Liver (tissue), 9 donors: ENCODE measurements around the gene STOML3. TPM values are rescaled to one million over a fixed set of nuclear protein-coding genes. Genes with fewer than 3 reads are reported as not detected.

Source experiments
- DNase-seq: peaks from one replicate; pipeline ENCODE4 v3.0.0-alpha.2; 2017; ENCODE audit warnings: low spot score
- H3K27ac ChIP-seq, 2 donors: one replicate each; pipeline ENCODE4 v1.7.0; 2013; ENCODE audit warnings: inconsistent platforms in 2 of 2, low read length in 2 of 2, control low read depth in 1 of 2, low read depth in 1 of 2, mild to moderate bottlenecking in 1 of 2
- H3K27me3 ChIP-seq, 4 donors: one replicate each; pipeline versions ENCODE4 v1.6.1 to v1.7.0; 2013; ENCODE audit warnings: low read length in 3 of 4, inconsistent platforms in 1 of 4, mild to moderate bottlenecking in 1 of 4, moderate library complexity in 1 of 4; ENCODE audit not compliant: control insufficient read depth in 4 of 4, insufficient read depth in 4 of 4
- H3K36me3 ChIP-seq, 4 donors: one replicate each; pipeline versions ENCODE4 v1.6.1 to v1.7.0; 2013; ENCODE audit warnings: low read length in 3 of 4, mild to moderate bottlenecking in 3 of 4, low read depth in 1 of 4, moderate library complexity in 1 of 4; ENCODE audit not compliant: control insufficient read depth in 4 of 4, insufficient read depth in 3 of 4
- H3K4me1 ChIP-seq, 4 donors: one replicate each; pipeline versions ENCODE4 v1.6.1 to v1.7.0; 2013; ENCODE audit warnings: low read length in 3 of 4, mild to moderate bottlenecking in 3 of 4, moderate library complexity in 1 of 4; ENCODE audit not compliant: control insufficient read depth in 4 of 4, insufficient read depth in 4 of 4
- H3K4me3 ChIP-seq, 3 donors: one replicate each; pipeline versions ENCODE4 v1.6.1 to v1.7.0; 2013; ENCODE audit warnings: low read length in 3 of 3, control low read depth in 1 of 3, low read depth in 1 of 3, mild to moderate bottlenecking in 1 of 3
- H3K9ac ChIP-seq, 2 donors: one replicate each; pipeline ENCODE4 v1.7.0; 2013; ENCODE audit warnings: low read length in 2 of 2, mild to moderate bottlenecking in 2 of 2, moderate library complexity in 2 of 2, control low read depth in 1 of 2, low read depth in 1 of 2
- H3K9me3 ChIP-seq, 4 donors: one replicate each; pipeline versions ENCODE4 v1.6.1 to v1.7.0; 2013; ENCODE audit warnings: low read length in 3 of 4; ENCODE audit not compliant: control insufficient read depth in 4 of 4
- ATF3 ChIP-seq: IDR thresholded peaks from 2 replicates; pipeline ENCODE4 v1.6.1; 2016; ENCODE audit warnings: antibody characterized with exemption
- CTCF ChIP-seq: fragments of 150-350 bp; IDR thresholded peaks from 2 replicates; pipeline ENCODE4 v1.5.1; 2017; ENCODE audit warnings: improper control_type of control experiment, low read depth, low read length; ENCODE audit not compliant: missing input control
- EGR1 ChIP-seq, 2 donors: IDR thresholded peaks; 2 replicates each; pipeline ENCODE4 v1.6.1; 2016 to 2018; ENCODE audit warnings: antibody characterized with exemption in 2 of 2, low read depth in 2 of 2
- FOXA1 ChIP-seq: IDR thresholded peaks from 2 replicates; pipeline ENCODE4 v1.6.1; 2016; ENCODE audit warnings: antibody characterized with exemption
- FOXA2 ChIP-seq: IDR thresholded peaks from 2 replicates; pipeline ENCODE4 v1.6.1; 2016; ENCODE audit warnings: antibody characterized with exemption
- GABPA ChIP-seq, 2 donors: IDR thresholded peaks in 1 of 2; conservative IDR thresholded peaks in 1 of 2; 2 replicates each; pipeline ENCODE4 v1.6.1; 2016; ENCODE audit warnings: antibody characterized with exemption in 2 of 2, mild to moderate bottlenecking in 1 of 2, moderate library complexity in 1 of 2
- HNF4A ChIP-seq, 2 donors: conservative IDR thresholded peaks; 2 replicates each; pipeline ENCODE4 v1.6.1; 2016; ENCODE audit warnings: antibody characterized with exemption in 2 of 2, mild to moderate bottlenecking in 2 of 2
- HNF4G ChIP-seq: IDR thresholded peaks from 2 replicates; pipeline ENCODE4 v1.6.1; 2016; ENCODE audit warnings: antibody characterized with exemption
- JUND ChIP-seq, 2 donors: IDR thresholded peaks; 2 replicates each; pipeline ENCODE4 v1.6.1; 2016; ENCODE audit warnings: antibody characterized with exemption in 2 of 2
- MAX ChIP-seq: IDR thresholded peaks from 2 replicates; pipeline ENCODE4 v1.6.1; 2016; ENCODE audit warnings: antibody characterized with exemption
- NR2F2 ChIP-seq: IDR thresholded peaks from 2 replicates; pipeline ENCODE4 v1.6.1; 2016; ENCODE audit warnings: antibody characterized with exemption
- RAD21 ChIP-seq, 2 donors: IDR thresholded peaks; 2 replicates each; pipeline ENCODE4 v1.6.1; 2016; ENCODE audit warnings: antibody characterized with exemption in 2 of 2, mild to moderate bottlenecking in 2 of 2
- REST ChIP-seq: IDR thresholded peaks from 2 replicates; pipeline ENCODE4 v1.6.1; 2016; ENCODE audit warnings: antibody characterized with exemption, mild to moderate bottlenecking
- RXRA ChIP-seq, 2 donors: IDR thresholded peaks; 2 replicates each; pipeline ENCODE4 v1.6.1; 2017 to 2018; ENCODE audit warnings: antibody characterized with exemption in 2 of 2, mild to moderate bottlenecking in 1 of 2
- SP1 ChIP-seq: IDR thresholded peaks from 2 replicates; pipeline ENCODE4 v1.6.1; 2018; ENCODE audit warnings: antibody characterized with exemption, mild to moderate bottlenecking
- TAF1 ChIP-seq: conservative IDR thresholded peaks from 2 replicates; pipeline ENCODE4 v1.6.1; 2016; ENCODE audit warnings: antibody characterized with exemption, mild to moderate bottlenecking
- YY1 ChIP-seq: IDR thresholded peaks from 2 replicates; pipeline ENCODE4 v1.6.1; 2016; ENCODE audit warnings: antibody characterized with exemption, mild to moderate bottlenecking
- ZBTB33 ChIP-seq: IDR thresholded peaks from 2 replicates; pipeline ENCODE4 v1.6.1; 2016; ENCODE audit warnings: antibody characterized with exemption
- WGBS: extraction: QIAGEN DNeasy Blood & Tissue Kit; methylation state at CpG from one replicate; pipeline ENCODE4 v1.1.7; 2013; 5-methylcytosine and 5-hydroxymethylcytosine counted together
- polyA plus RNA-seq, 2 donors: library from polyadenylated mRNA; stranded (reverse) in 1 of 2; unstranded in 1 of 2; fragments of 200-250 nt in 1 of 2; fragments of >200 nt in 1 of 2; fragmentation: Nextera tagmentation in 1 of 2; extraction: Ambion mirVana in 1 of 2; gene quantifications; one replicate each; pipeline versions ENCODE4 v1.2.1 to v1.2.3, GENCODE V29; 2013 to 2015
- total RNA-seq, 2 donors: library from RNA; depleted of rRNA; stranded (reverse); fragments of >200 nt; gene quantifications; one replicate each; pipeline ENCODE4 v1.2.3, GENCODE V29; 2014
- donor health status: healthy.
- donor health status: healthy.
- donor health status: healthy.
- donor health status: healthy.
- donor health status: healthy.

Gene STOML3
- total and polyA plus RNA-seq, 4 donors: not detected

GRCh38 chr13:39039041-39039440, 48.4 kb upstream of the STOML3 start:
- WGBS: 10% methylated on average over 7 of the region's 7 CpGs
- Histone ChIP-seq H3K4me1 (peaks cover 6 to 49% (median 30%) of the 10 kb centered on the region in 4 donors), H3K9me3 (no peaks in the 10 kb centered on the region), H3K9ac (peak overlapping the region in 1 of 2 donors; percentile 85), H3K4me3 (peak overlapping the region; percentile 63 to 100 (median 90)), H3K27me3 (no peaks in the 10 kb centered on the region), H3K27ac (peak overlapping the region; percentile 79 to 96), H3K36me3 (peaks cover 0 to 3% (median 1%) of the 10 kb centered on the region in 4 donors)
- DNase-seq: no peak
- TF ChIP-seq SP1 (no peak), RAD21 (IDR thresholded peaks at IDR 0.05) (no peak), REST (no peak), TAF1 (no peak), ZBTB33 (no peak), MAX (no peak), ATF3 (no peak), NR2F2 (no peak), GABPA (IDR thresholded peaks at IDR 0.05 in 1 of 2, conservative IDR thresholded peaks at IDR 0.05 in 1 of 2) (no peak), YY1 (no peak), HNF4A (conservative IDR thresholded peaks at IDR 0.05) (no peak), EGR1 (IDR thresholded peaks at IDR 0.05; ENCODE audit: low read depth in 2 of 2) (no peak), FOXA2 (no peak), CTCF (no peak), FOXA1 (no peak), JUND (IDR thresholded peaks at IDR 0.05) (no peak), RXRA (IDR thresholded peaks at IDR 0.05) (no peak), HNF4G (no peak)
